Measurements from ENCODE around the gene IPO11. TPM values are rescaled to one million over a fixed set of nuclear protein-coding genes. Genes with fewer than 3 reads are reported as not detected.

Gene IPO11
- total RNA-seq, 1 experiment from 2014 or later, result 66.5 TPM

DNA sequence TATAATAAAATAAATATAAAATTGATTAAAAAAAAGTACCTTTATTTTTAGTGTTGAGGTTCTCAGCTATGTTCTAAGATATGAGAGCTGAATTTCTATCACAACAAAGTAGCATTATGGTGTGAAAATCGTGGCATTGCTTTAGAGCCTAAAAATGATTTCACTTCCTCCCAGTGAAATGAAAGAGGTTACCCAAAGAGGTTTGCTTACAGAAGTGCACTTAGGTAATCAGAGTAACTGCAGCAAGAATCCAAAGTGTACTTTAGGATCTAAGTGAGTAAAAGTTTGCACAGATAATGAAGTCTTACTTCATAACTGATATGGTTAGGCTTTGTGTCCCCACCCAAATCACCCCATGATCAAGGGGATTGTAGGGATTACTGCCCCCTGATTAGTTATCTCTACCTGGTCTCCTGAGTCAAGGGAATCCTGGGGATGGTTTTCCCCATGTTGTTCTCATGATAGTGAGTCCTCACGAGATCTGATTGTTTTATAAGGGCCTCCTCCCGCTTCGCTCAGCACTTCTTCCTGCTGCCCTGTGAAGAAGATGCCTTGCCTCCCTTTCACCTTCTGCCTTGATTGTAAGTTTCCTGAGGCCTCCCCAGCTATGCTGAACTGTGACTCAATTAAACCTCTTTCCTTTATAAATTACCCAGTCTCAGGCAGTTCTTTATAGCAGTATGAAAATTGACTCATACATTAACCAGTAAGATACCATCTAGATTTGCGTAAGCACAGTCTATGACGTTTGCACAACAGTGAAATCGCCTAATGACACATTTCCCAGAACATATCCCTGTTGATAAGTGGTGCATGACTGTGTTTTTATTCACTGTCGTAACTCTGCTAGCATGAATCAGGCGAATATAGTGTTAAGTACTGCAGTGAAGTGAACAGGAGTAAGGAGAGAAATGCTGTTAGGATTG lies 125.7 kb downstream of the IPO11 start:
- CTCF ChIA-PET, result no interaction called here
- H3K4me1 ChIP-seq (ENCODE audit: insufficient read depth, low read length, poor library complexity, severe bottlenecking), result no peaks in the 10 kb centered on the region
- peak; percentile 52 for DNase-seq (ENCODE audit: low spot score)
- intact Hi-C loops (cut with micrococcal nuclease; ENCODE audit: unreplicated experiment), result no loop called here
- H3K9me3 ChIP-seq (ENCODE audit: low read depth, low read length, poor library complexity, severe bottlenecking), result no peaks in the 10 kb centered on the region
- H3K36me3 ChIP-seq (ENCODE audit: insufficient read depth, low read length, poor library complexity, severe bottlenecking), result no peaks in the 10 kb centered on the region
- TF ChIP-seq EZH2 (IDR thresholded peaks at IDR 0.05; ENCODE audit: borderline replicate concordance, low read depth, low read length, poor library complexity, severe bottlenecking), result no peak
- TF ChIP-seq, protein P1, sequence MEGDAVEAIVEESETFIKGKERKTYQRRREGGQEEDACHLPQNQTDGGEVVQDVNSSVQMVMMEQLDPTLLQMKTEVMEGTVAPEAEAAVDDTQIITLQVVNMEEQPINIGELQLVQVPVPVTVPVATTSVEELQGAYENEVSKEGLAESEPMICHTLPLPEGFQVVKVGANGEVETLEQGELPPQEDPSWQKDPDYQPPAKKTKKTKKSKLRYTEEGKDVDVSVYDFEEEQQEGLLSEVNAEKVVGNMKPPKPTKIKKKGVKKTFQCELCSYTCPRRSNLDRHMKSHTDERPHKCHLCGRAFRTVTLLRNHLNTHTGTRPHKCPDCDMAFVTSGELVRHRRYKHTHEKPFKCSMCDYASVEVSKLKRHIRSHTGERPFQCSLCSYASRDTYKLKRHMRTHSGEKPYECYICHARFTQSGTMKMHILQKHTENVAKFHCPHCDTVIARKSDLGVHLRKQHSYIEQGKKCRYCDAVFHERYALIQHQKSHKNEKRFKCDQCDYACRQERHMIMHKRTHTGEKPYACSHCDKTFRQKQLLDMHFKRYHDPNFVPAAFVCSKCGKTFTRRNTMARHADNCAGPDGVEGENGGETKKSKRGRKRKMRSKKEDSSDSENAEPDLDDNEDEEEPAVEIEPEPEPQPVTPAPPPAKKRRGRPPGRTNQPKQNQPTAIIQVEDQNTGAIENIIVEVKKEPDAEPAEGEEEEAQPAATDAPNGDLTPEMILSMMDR (conservative IDR thresholded peaks at IDR 0.05; ENCODE audit: low read depth, low read length), result no peak
- no peaks in the 10 kb centered on the region for H3K27me3 ChIP-seq (replicated peaks; ENCODE audit: insufficient read depth, low read depth, low read length, poor library complexity)
- no peak overlapping the region for H3K4me3 ChIP-seq (ENCODE audit: low read depth, low read length, poor library complexity, severe bottlenecking)
- H3K27ac ChIP-seq (ENCODE audit: low read depth, low read length, poor library complexity, severe bottlenecking), result no peak overlapping the region
- POLR2A ChIA-PET (ENCODE audit: low non-redundant PET), result no interaction called here
- BruUV-seq (replicated peaks), result no TSS peak

DNA sequence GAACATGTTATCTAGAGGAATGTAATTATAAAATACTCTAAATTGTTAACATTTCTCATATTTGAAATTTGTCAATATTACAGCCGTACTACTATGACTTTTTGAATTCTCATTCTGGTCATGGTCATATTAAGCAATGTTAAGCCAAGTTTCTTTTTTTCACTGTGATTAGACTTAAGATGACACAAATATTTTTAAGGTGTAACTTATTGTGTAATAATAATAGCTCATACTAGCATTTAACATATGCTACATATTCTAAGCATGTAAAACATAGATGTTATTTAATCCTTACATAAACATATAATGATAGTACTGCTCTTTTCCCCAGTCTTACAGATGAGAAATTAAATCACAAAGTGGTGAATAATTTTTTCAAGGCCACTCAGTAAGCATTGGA lies 130.2 kb downstream of the IPO11 start:
- TF ChIP-seq EZH2 (IDR thresholded peaks at IDR 0.05; ENCODE audit: borderline replicate concordance, low read depth, low read length, poor library complexity, severe bottlenecking), result no peak
- TF ChIP-seq, protein P1 (conservative IDR thresholded peaks at IDR 0.05; ENCODE audit: low read depth, low read length), result no peak
- intact Hi-C loops (cut with micrococcal nuclease; ENCODE audit: unreplicated experiment), result no loop called here
- ChIA-PET POLR2A (ENCODE audit: low non-redundant PET) (no interaction called here), CTCF (no interaction called here)
- Histone ChIP-seq H3K36me3 (ENCODE audit: insufficient read depth, low read length, poor library complexity, severe bottlenecking) (no peaks in the 10 kb centered on the region), H3K9me3 (ENCODE audit: low read depth, low read length, poor library complexity, severe bottlenecking) (no peaks in the 10 kb centered on the region), H3K27ac (ENCODE audit: low read depth, low read length, poor library complexity, severe bottlenecking) (no peak overlapping the region), H3K27me3 (replicated peaks; ENCODE audit: insufficient read depth, low read depth, low read length, poor library complexity) (no peaks in the 10 kb centered on the region), H3K4me3 (ENCODE audit: low read depth, low read length, poor library complexity, severe bottlenecking) (no peak overlapping the region), H3K4me1 (ENCODE audit: insufficient read depth, low read length, poor library complexity, severe bottlenecking) (no peaks in the 10 kb centered on the region)
- BruUV-seq (replicated peaks), result no TSS peak
- DNase-seq (ENCODE audit: low spot score), result no peak

DNA sequence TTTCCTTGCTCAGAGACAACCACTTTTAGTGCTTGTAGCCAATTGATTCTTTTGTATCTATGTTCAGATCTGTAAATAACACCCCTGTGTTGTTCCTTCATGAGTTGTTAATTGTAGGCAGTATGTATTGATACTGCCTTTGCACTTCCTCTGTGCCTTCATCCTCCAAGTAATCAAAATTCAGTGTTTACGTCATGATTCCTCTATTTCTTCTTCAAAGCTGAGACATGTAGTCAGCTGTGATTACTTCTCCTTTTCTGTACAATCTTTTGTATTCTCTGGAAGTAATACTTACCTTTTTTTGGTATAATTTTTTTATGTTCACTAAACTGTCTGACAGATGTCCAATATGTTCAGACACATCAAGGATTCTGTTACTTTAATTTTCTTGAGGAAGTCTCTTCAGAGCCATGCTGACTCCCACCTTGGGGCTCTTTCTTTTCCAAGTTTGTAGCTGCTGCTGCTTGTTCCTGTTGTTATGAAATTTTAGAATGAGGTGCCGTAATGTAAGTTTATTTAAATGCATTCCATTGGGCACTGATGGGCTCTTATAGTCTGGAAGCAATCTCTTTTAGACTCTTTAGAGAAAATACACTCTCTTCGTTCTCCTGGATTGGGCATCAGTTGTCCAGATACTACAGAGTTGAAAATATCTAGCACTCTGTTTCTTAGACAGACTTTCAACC lies 135.5 kb downstream of the IPO11 start:
- ChIA-PET CTCF (no interaction called here), POLR2A (ENCODE audit: low non-redundant PET) (no interaction called here)
- no peak overlapping the region for H3K4me3 ChIP-seq (ENCODE audit: low read depth, low read length, poor library complexity, severe bottlenecking)
- no peaks in the 10 kb centered on the region for H3K9me3 ChIP-seq (ENCODE audit: low read depth, low read length, poor library complexity, severe bottlenecking)
- no peak for TF ChIP-seq EZH2 (IDR thresholded peaks at IDR 0.05; ENCODE audit: borderline replicate concordance, low read depth, low read length, poor library complexity, severe bottlenecking)
- no peak overlapping the region for H3K27ac ChIP-seq (ENCODE audit: low read depth, low read length, poor library complexity, severe bottlenecking)
- BruUV-seq (replicated peaks), result no TSS peak
- intact Hi-C loops (cut with micrococcal nuclease; ENCODE audit: unreplicated experiment), result no loop called here
- no peak for DNase-seq (ENCODE audit: low spot score)
- H3K27me3 ChIP-seq (replicated peaks; ENCODE audit: insufficient read depth, low read depth, low read length, poor library complexity), result no peaks in the 10 kb centered on the region
- H3K4me1 ChIP-seq (ENCODE audit: insufficient read depth, low read length, poor library complexity, severe bottlenecking), result no peaks in the 10 kb centered on the region
- no peaks in the 10 kb centered on the region for H3K36me3 ChIP-seq (ENCODE audit: insufficient read depth, low read length, poor library complexity, severe bottlenecking)

Data from A673 (cell line).